Transverse colon (tissue), 4 donors: Measurements from ENCODE around the gene VEGFB. TPM values are rescaled to one million over a fixed set of nuclear protein-coding genes. Genes with fewer than 3 reads are reported as not detected.

Experiments
- DNase-seq: peaks from one replicate; pipeline ENCODE4 v3.0.0-alpha.2; 2019
- H3K27ac ChIP-seq, 4 donors: fragments of 200-600 bp; sonication (generic); 2 replicates each; pipeline ENCODE4 v1.5.1; 2016 to 2018; ENCODE audit warnings: inconsistent platforms in 4 of 4
- H3K27me3 ChIP-seq: fragments of 200-600 bp; sonication (generic); 2 replicates; pipeline ENCODE4 v1.5.1; 2017; ENCODE audit warnings: inconsistent platforms
- H3K36me3 ChIP-seq, 4 donors: fragments of 200-600 bp; sonication (generic); 2 replicates each; pipeline ENCODE4 v1.5.1; 2017 to 2019; ENCODE audit warnings: inconsistent platforms in 4 of 4
- H3K4me1 ChIP-seq, 4 donors: fragments of 200-600 bp; sonication (generic); 2 replicates each; pipeline ENCODE4 v1.5.1; 2017 to 2020; ENCODE audit warnings: inconsistent platforms in 4 of 4
- H3K4me3 ChIP-seq, 4 donors: fragments of 200-600 bp; sonication (generic); 1 replicate in 1 of 4; 2 replicates in 3 of 4; pipeline versions ENCODE4 v1.5.1 to v1.6.1; 2017 to 2019; ENCODE audit warnings: inconsistent platforms in 4 of 4
- H3K9me3 ChIP-seq, 2 donors: fragments of 200-600 bp; sonication (generic); 2 replicates each; pipeline ENCODE4 v1.5.1; 2017 to 2019; ENCODE audit warnings: inconsistent platforms in 2 of 2
- EP300 ChIP-seq: sonication (generic); formaldehyde crosslinking; IDR thresholded peaks from one replicate; pipeline ENCODE4 v1.6.1; 2017; ENCODE audit warnings: antibody characterized with exemption, low read depth
- POLR2A ChIP-seq: fragments of 450-650 bp; IDR thresholded peaks from one replicate; pipeline ENCODE4 v1.6.1; 2016; ENCODE audit warnings: antibody characterized with exemption, mild to moderate bottlenecking, moderate library complexity
- POLR2AphosphoS5 ChIP-seq, 3 donors: sonication (generic); formaldehyde crosslinking; IDR thresholded peaks; one replicate each; pipeline ENCODE4 v1.6.1; 2016; ENCODE audit warnings: antibody characterized with exemption in 3 of 3
- WGBS, 2 donors: methylation state at CpG; one replicate each; pipeline ENCODE4 v1.1.5; 2018; ENCODE audit warnings: low coverage in 1 of 2; 5-methylcytosine and 5-hydroxymethylcytosine counted together
- in situ Hi-C, 4 donors: fragments of 200-750 bp; cut with MboI; loops; one replicate each; pipeline versions ENCODE4 v1.15.0 to v1.15.1; 2017; ENCODE audit warnings: low sequenced_read_pairs in 3 of 4, low pct_ligation_motif_present in 1 of 4, low pct_unique_long_range_greater_than_20kb in 1 of 4
- intact Hi-C: fragments of 100-400 bp; cut with DNase I; formaldehyde crosslinking; loops from one replicate; pipeline ENCODE4 v1.15.1; 2023; ENCODE audit warnings: low total_unique reads
- total RNA-seq, 4 donors: library from RNA; depleted of rRNA; stranded (reverse); fragments of >200 nt; gene quantifications; one replicate each; pipeline ENCODE4 v1.1.0, GENCODE V29; 2016
- TF ChIP-seq, protein P1 (sequence below), 5 experiments: fragments of 200-600 bp in 3 of 5; fragments of 450-650 bp in 2 of 5; sonication (generic) in 3 of 5; IDR thresholded peaks; 1 replicate in 2 of 5; 2 replicates in 3 of 5; pipeline ENCODE4 v1.5.1; 2016 to 2017; ENCODE audit warnings: antibody characterized with exemption in 5 of 5, inconsistent platforms in 3 of 5, mild to moderate bottlenecking in 2 of 5, moderate library complexity in 1 of 5

Gene VEGFB
- total RNA-seq, 4 donors from 2014 or later = 34.0 to 84.9 (median 36.8) TPM

DNA sequence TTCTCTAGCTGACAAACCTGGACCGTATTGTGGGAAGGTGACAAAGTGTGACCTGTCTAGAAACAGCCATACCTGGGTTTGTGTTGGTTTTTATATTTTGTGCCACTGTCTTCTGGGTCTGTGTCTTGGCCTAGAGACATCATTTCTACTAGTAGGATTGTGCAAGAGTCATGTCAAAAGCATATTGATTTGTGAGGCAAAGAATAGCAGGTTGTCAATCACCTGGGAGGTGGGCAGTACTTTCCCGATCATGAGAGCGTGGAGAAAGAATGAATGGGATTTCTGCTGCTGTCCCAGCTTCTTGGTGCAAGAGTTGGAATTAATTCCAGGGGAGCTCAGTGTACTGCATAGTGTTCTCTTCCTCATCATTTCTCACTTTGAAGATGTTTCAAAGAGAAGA, 32.8 kb upstream of the VEGFB start:
- 82 to 85% methylated on average over 3 of the region's 3 CpGs for WGBS, 2 donors
- H3K4me1 ChIP-seq = peaks cover 7 to 26% (median 24%) of the 10 kb centered on the region in 4 donors
- no peak overlapping the region for H3K4me3 ChIP-seq
- no peaks in the 10 kb centered on the region for H3K9me3 ChIP-seq
- intact Hi-C loops (no loop called here), in situ Hi-C loops (loop anchor here (5.0 to 10.0 kb wide), 3 partner anchors 93 to 101 kb away; partner anchors contain the start of genes CATSPERZ (in 2 of the 4) and KCNK4 (in 1 of the 4))
- peaks cover 0 to 62% (median 29%) of the 10 kb centered on the region in 4 donors for H3K36me3 ChIP-seq
- no peak overlapping the region for H3K27ac ChIP-seq
- TF ChIP-seq EP300 = no peak
- no peak for TF ChIP-seq POLR2AphosphoS5 (IDR thresholded peaks at IDR 0.05)
- no peak for TF ChIP-seq POLR2A
- TF ChIP-seq, protein P1, sequence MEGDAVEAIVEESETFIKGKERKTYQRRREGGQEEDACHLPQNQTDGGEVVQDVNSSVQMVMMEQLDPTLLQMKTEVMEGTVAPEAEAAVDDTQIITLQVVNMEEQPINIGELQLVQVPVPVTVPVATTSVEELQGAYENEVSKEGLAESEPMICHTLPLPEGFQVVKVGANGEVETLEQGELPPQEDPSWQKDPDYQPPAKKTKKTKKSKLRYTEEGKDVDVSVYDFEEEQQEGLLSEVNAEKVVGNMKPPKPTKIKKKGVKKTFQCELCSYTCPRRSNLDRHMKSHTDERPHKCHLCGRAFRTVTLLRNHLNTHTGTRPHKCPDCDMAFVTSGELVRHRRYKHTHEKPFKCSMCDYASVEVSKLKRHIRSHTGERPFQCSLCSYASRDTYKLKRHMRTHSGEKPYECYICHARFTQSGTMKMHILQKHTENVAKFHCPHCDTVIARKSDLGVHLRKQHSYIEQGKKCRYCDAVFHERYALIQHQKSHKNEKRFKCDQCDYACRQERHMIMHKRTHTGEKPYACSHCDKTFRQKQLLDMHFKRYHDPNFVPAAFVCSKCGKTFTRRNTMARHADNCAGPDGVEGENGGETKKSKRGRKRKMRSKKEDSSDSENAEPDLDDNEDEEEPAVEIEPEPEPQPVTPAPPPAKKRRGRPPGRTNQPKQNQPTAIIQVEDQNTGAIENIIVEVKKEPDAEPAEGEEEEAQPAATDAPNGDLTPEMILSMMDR (IDR thresholded peaks at IDR 0.05) = no peak
- no peak for DNase-seq
- H3K27me3 ChIP-seq = no peaks in the 10 kb centered on the region

DNA sequence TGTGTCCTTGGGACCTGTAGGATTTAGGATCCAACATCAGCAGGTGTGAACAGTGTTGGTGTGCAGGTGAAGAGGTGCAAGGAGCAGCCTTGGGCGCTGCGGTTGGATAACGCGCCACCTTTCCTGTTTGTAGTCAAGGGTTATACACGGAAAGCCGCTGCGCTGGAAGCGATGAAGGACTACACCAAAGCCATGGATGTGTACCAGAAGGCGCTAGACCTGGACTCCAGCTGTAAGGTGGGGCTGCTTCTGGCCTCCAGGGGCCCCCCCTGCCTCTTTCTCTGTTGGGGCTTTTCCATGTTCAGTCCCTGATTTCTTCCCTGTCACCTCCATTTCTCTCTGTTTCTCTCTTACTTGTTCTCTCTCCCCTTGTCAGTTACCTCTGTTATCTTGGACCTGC, 31.4 kb upstream of the VEGFB start:
- WGBS, 2 donors = 93% methylated on average over 9 of the region's 9 CpGs; no CpG with 5 or more reads in 1 of the 2 donors
- Histone ChIP-seq H3K36me3 (peaks cover 0 to 48% (median 22%) of the 10 kb centered on the region in 4 donors), H3K4me1 (peaks cover 7 to 34% (median 31%) of the 10 kb centered on the region in 4 donors), H3K9me3 (no peaks in the 10 kb centered on the region), H3K27ac (no peak overlapping the region), H3K4me3 (no peak overlapping the region), H3K27me3 (no peaks in the 10 kb centered on the region)
- DNase-seq = no peak
- intact Hi-C loops = no loop called here
- in situ Hi-C loops = loop anchor here (5.0 to 10.0 kb wide), 3 partner anchors 92 to 99 kb away; partner anchors contain the start of genes CATSPERZ (in 2 of the 4) and KCNK4 (in 1 of the 4)
- TF ChIP-seq POLR2AphosphoS5 (IDR thresholded peaks at IDR 0.05) (no peak), POLR2A (no peak), EP300 (no peak)
- TF ChIP-seq, protein P1 (IDR thresholded peaks at IDR 0.05) = no peak

DNA sequence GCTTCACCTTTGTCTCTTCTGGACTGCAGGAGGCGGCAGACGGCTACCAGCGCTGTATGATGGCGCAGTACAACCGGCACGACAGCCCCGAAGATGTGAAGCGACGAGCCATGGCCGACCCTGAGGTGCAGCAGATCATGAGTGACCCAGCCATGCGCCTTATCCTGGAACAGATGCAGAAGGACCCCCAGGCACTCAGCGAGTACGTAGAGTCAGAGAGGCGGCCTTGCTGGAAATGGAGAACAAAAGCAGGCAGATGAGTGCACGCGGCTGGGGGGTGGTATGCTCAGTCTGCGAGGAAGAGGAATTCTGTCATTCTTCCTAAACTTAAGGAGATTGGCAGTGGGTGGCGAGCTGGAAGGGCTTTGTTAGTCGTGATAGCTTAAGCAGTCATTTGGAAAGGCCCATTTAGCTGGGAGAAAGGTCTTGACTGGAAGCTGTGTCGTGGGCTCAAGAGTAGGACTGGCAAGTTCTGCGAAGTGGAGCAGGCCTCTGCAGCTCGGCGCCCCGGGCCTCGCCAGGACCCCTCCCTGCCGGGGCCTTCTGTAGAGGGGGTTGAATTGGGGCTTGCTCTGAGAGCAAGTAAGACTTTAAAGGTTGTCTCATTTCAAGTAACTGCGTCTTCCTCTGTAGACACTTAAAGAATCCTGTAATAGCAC, 30.8 kb upstream of the VEGFB start:
- Histone ChIP-seq H3K36me3 (peaks cover 0 to 43% (median 19%) of the 10 kb centered on the region in 4 donors), H3K27me3 (no peaks in the 10 kb centered on the region), H3K27ac (no peak overlapping the region), H3K4me1 (peaks cover 7 to 36% (median 34%) of the 10 kb centered on the region in 4 donors), H3K9me3 (no peaks in the 10 kb centered on the region), H3K4me3 (no peak overlapping the region)
- intact Hi-C loops (no loop called here), in situ Hi-C loops (loop anchor here (5.0 to 10.0 kb wide), 3 partner anchors 91 to 99 kb away; partner anchors contain the start of genes CATSPERZ (in 2 of the 4) and KCNK4 (in 1 of the 4))
- 90% methylated on average over 7 to 27 of the region's 27 CpGs for WGBS, 2 donors
- TF ChIP-seq, protein P1 (IDR thresholded peaks at IDR 0.05) = no peak
- TF ChIP-seq POLR2AphosphoS5 (IDR thresholded peaks at IDR 0.05) (no peak), POLR2A (no peak), EP300 (no peak)
- DNase-seq = no peak

DNA sequence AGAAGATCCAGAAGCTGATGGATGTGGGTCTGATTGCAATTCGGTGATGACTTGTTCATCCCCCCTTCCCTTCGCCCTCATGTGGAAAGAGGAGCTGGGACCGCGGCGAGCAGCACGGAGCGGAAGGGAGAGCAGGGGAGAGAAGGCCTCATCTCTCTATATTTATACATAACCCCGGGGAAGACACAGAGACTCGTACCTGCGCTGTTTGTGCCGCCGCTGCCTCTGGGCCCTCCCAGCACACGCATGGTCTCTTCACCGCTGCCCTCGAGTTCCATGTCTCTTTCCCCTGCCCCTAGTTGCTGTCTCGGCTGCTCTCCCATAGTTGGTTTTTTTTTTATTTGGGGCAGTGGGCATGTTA, 30.3 kb upstream of the VEGFB start:
- H3K4me1 ChIP-seq = peaks cover 7 to 38% (median 34%) of the 10 kb centered on the region in 4 donors
- intact Hi-C loops = no loop called here
- no peaks in the 10 kb centered on the region for H3K9me3 ChIP-seq
- no peak overlapping the region for H3K4me3 ChIP-seq
- H3K27me3 ChIP-seq = no peaks in the 10 kb centered on the region
- no peak for DNase-seq
- WGBS, 2 donors = 78 to 84% methylated on average over 10 to 16 of the region's 16 CpGs
- H3K36me3 ChIP-seq = peaks cover 0 to 39% (median 18%) of the 10 kb centered on the region in 4 donors
- H3K27ac ChIP-seq = no peak overlapping the region
- in situ Hi-C loops = loop anchor here (5.0 to 10.0 kb wide), 3 partner anchors 91 to 98 kb away; partner anchors contain the start of genes CATSPERZ (in 2 of the 4) and KCNK4 (in 1 of the 4)
- TF ChIP-seq EP300 (no peak), POLR2AphosphoS5 (IDR thresholded peaks at IDR 0.05) (no peak), POLR2A (no peak)
- TF ChIP-seq, protein P1 (IDR thresholded peaks at IDR 0.05) = no peak
